Thyroid gland (tissue), 4 donors: ENCODE data around the gene GRIN2A. TPM values are rescaled to one million over a fixed set of nuclear protein-coding genes. Genes with fewer than 3 reads are reported as not detected.
A peak's percentile ranks its signal among the peaks of the same experiment; 100 is the strongest.

Source experiments
- DNase-seq, 2 donors: peaks; one replicate each; pipeline ENCODE4 v3.0.0-alpha.2; 2019
- H3K27ac ChIP-seq, 3 donors: fragments of 200-600 bp; sonication (generic); 1 replicate in 2 of 3; 2 replicates in 1 of 3; pipeline ENCODE4 v1.5.1; 2016 to 2019; ENCODE audit warnings: mild to moderate bottlenecking in 1 of 3, moderate library complexity in 1 of 3
- H3K27me3 ChIP-seq: fragments of 200-600 bp; sonication (generic); one replicate; pipeline ENCODE4 v1.5.1; 2019
- H3K36me3 ChIP-seq, 2 donors: fragments of 200-600 bp; sonication (generic); one replicate each; pipeline ENCODE4 v1.5.1; 2016 to 2019
- H3K4me1 ChIP-seq, 2 donors: fragments of 200-600 bp; sonication (generic); one replicate each; pipeline ENCODE4 v1.5.1; 2017 to 2019
- H3K4me3 ChIP-seq, 3 donors: fragments of 200-600 bp; sonication (generic); replicated peaks in 1 of 3; 1 replicate in 2 of 3; 2 replicates in 1 of 3; pipeline ENCODE4 v1.5.1; 2016; ENCODE audit warnings: mild to moderate bottlenecking in 1 of 3
- H3K9me3 ChIP-seq: fragments of 200-600 bp; sonication (generic); one replicate; pipeline ENCODE4 v1.5.1; 2017
- POLR2A ChIP-seq, 2 donors: fragments of 450-650 bp; IDR thresholded peaks; one replicate each; pipeline ENCODE4 v1.6.1; 2017; ENCODE audit warnings: antibody characterized with exemption in 2 of 2, mild to moderate bottlenecking in 2 of 2, moderate library complexity in 1 of 2
- WGBS, 2 donors: methylation state at CpG; one replicate each; pipeline ENCODE4 v1.1.5; 2017; 5-methylcytosine and 5-hydroxymethylcytosine counted together
- intact Hi-C: fragments of 100-400 bp; cut with DNase I; formaldehyde crosslinking; loops from one replicate; pipeline ENCODE4 v1.15.1; 2023
- total RNA-seq, 4 donors: library from RNA; depleted of rRNA; stranded (reverse); fragments of >200 nt; gene quantifications; one replicate each; pipeline ENCODE4 v1.2.3, GENCODE V29; 2016
- TF ChIP-seq, protein P1 (sequence below), 6 experiments: fragments of 200-600 bp in 3 of 6; fragments of 450-650 bp in 3 of 6; sonication (generic) in 3 of 6; IDR thresholded peaks; one replicate each; pipeline ENCODE4 v1.5.1; 2016 to 2019; ENCODE audit warnings: antibody characterized with exemption in 6 of 6, mild to moderate bottlenecking in 2 of 6, inconsistent platforms in 1 of 6, moderate library complexity in 1 of 6

Gene GRIN2A
- total RNA-seq, 4 donors from 2014 or later = 0.11 to 1.3 (median 0.53) TPM

- Histone ChIP-seq H3K36me3 (no peaks in the 10 kb centered on the region), H3K4me3 (no peak overlapping the region), H3K9me3 (no peaks in the 10 kb centered on the region), H3K27ac (no peak overlapping the region), H3K27me3 (no peaks in the 10 kb centered on the region), H3K4me1 (peaks cover 0 to 12% of the 10 kb centered on the region in 2 donors)
- DNase-seq = no peak
- intact Hi-C loops = no loop called here
- TF ChIP-seq, protein P1, sequence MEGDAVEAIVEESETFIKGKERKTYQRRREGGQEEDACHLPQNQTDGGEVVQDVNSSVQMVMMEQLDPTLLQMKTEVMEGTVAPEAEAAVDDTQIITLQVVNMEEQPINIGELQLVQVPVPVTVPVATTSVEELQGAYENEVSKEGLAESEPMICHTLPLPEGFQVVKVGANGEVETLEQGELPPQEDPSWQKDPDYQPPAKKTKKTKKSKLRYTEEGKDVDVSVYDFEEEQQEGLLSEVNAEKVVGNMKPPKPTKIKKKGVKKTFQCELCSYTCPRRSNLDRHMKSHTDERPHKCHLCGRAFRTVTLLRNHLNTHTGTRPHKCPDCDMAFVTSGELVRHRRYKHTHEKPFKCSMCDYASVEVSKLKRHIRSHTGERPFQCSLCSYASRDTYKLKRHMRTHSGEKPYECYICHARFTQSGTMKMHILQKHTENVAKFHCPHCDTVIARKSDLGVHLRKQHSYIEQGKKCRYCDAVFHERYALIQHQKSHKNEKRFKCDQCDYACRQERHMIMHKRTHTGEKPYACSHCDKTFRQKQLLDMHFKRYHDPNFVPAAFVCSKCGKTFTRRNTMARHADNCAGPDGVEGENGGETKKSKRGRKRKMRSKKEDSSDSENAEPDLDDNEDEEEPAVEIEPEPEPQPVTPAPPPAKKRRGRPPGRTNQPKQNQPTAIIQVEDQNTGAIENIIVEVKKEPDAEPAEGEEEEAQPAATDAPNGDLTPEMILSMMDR (IDR thresholded peaks at IDR 0.05) = no peak
- TF ChIP-seq POLR2A (IDR thresholded peaks at IDR 0.05) = no peak
- WGBS, 2 donors = 84 to 86% methylated on average over 6 of the region's 6 CpGs
Observed at GRCh38 chr16:10151718-10152117, 30.5 kb downstream of the GRIN2A start.

- H3K4me1 ChIP-seq = peaks cover 0 to 12% of the 10 kb centered on the region in 2 donors
- H3K9me3 ChIP-seq = no peaks in the 10 kb centered on the region
- no peak overlapping the region for H3K27ac ChIP-seq
- WGBS, 2 donors = 74 to 88% methylated on average over 4 of the region's 4 CpGs
- H3K36me3 ChIP-seq = no peaks in the 10 kb centered on the region
- intact Hi-C loops = no loop called here
- no peak overlapping the region for H3K4me3 ChIP-seq
- no peaks in the 10 kb centered on the region for H3K27me3 ChIP-seq
- TF ChIP-seq, protein P1 (IDR thresholded peaks at IDR 0.05) = no peak
- no peak for TF ChIP-seq POLR2A (IDR thresholded peaks at IDR 0.05)
- DNase-seq = no peak
Observed at GRCh38 chr16:10150906-10151305, 31.3 kb downstream of the GRIN2A start.

DNA sequence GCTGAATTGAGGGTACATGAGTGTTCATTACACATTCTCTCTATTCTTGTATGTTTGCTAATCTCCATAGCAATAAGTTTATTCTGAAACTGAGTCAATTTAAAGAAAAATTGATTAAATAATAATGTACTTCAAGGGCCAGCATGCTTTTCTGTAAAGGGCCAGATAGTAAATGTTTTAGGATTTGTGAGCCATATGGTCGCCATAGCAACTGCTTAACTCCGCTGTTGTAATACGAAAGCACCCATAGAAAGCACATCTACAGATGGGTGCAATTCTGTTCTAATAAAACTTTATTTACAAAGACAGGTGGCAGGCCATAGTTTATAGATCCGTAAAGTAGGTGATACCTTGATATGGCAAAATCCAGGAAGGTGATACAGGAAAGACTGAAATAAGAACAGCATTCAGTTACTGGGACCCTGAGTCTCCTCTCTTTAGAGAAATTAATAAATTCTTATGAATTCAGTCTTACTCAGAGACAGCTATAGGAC is 36.6 kb downstream of the GRIN2A start:
- H3K27ac ChIP-seq = no peak overlapping the region
- intact Hi-C loops = no loop called here
- WGBS, 2 donors = 70 to 95% methylated on average over 4 of the region's 4 CpGs
- H3K36me3 ChIP-seq = no peaks in the 10 kb centered on the region
- DNase-seq = no peak
- TF ChIP-seq POLR2A (IDR thresholded peaks at IDR 0.05) = no peak
- TF ChIP-seq, protein P1 (IDR thresholded peaks at IDR 0.05) = no peak
- H3K4me1 ChIP-seq = peaks cover 0 to 11% of the 10 kb centered on the region in 2 donors
- no peaks in the 10 kb centered on the region for H3K9me3 ChIP-seq
- H3K4me3 ChIP-seq = no peak overlapping the region
- no peaks in the 10 kb centered on the region for H3K27me3 ChIP-seq

- TF ChIP-seq POLR2A (IDR thresholded peaks at IDR 0.05) = no peak
- TF ChIP-seq, protein P1 (IDR thresholded peaks at IDR 0.05) = no peak
- Histone ChIP-seq H3K36me3 (no peaks in the 10 kb centered on the region), H3K27ac (no peak overlapping the region), H3K4me3 (no peak overlapping the region), H3K9me3 (no peaks in the 10 kb centered on the region), H3K27me3 (no peaks in the 10 kb centered on the region), H3K4me1 (peaks cover 0 to 8% of the 10 kb centered on the region in 2 donors)
- DNase-seq = no peak
- intact Hi-C loops = no loop called here
Observed at GRCh38 chr16:10141671-10142070, 40.6 kb downstream of the GRIN2A start.

DNA sequence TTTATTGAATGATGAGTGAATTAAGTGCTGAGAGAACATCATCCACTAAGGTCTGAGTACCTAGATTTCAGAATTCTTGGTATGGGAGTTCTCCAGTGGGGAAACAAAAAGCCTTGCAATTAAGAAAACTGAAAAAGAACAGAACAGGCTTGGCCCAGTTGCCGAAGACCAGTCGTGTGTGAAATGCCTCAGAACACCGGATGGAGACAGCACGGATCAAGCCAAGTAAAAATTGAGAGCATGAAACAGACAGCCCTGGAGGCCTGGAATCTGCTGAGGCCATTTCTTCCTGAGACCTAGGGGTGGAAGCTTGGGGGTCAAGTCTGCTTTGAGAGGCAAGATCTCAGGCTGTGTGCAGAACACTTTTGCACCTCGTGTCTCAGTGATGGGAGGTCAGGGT is 43.3 kb downstream of the GRIN2A start:
- DNase-seq = peak; percentile 66 to 78
- H3K4me1 ChIP-seq = peaks cover 0 to 8% of the 10 kb centered on the region in 2 donors
- H3K27me3 ChIP-seq = no peaks in the 10 kb centered on the region
- WGBS, 2 donors = 23 to 30% methylated on average over 5 of the region's 5 CpGs
- TF ChIP-seq POLR2A (IDR thresholded peaks at IDR 0.05) = no peak
- TF ChIP-seq, protein P1 (IDR thresholded peaks at IDR 0.05) = no peak
- peak overlapping the region; percentile 52 to 77 (median 58) for H3K27ac ChIP-seq
- H3K4me3 ChIP-seq = no peak overlapping the region
- no peaks in the 10 kb centered on the region for H3K9me3 ChIP-seq
- intact Hi-C loops = no loop called here
- no peaks in the 10 kb centered on the region for H3K36me3 ChIP-seq
